ENCODE data around the gene GLS.

DNA sequence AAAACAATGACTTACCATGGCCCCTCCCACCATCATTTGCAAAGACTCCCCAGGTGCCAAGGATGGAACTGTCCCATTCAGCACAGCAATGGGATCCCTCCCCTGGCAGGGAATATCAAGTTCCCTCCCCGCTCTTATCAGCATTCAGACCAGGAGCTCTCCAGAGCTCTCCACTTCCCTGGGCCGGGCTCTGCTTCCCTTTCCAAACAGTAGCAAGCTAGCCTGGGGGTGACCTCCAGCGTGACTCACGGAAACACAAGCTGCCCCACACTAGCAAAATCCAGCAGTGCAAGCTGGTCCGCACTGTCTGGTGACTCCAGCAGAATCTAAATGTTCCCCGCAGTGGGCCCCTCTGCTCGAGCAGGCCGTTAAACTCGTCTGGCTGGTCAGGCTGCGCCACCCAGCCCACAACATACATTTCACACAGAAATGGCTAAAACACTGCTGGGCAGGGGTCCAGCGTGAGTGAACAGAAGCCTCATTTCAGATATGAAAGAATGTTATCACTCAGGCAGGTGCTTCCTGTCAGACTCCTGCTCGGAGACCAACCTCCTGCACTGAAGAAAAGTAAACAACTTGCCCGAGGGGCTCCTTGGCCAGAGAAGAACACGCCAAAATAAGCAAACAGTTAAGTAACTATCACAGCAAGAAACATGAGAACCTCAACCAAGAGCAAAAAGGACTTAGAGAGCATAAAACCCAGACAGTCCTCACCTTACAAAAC, 99.4 kb downstream of the GLS start:
- no peak for TF ChIP-seq NR1H2 (CRISPR knock-in tag; IDR thresholded peaks at IDR 0.05; ENCODE audit: borderline replicate concordance, low read depth)
- no peak for TF ChIP-seq MAZ (IDR thresholded peaks at IDR 0.05; ENCODE audit: borderline replicate concordance, low read depth, low read length)
- TF ChIP-seq MAZ (CRISPR knock-in tag; IDR thresholded peaks at IDR 0.05; ENCODE audit: low read depth) = no peak
- TF ChIP-seq TAF1 (CRISPR knock-in tag; IDR thresholded peaks at IDR 0.05) = no peak
- TF ChIP-seq BCL3 (CRISPR knock-in tag; IDR thresholded peaks at IDR 0.05) = no peak
- TF ChIP-seq, protein P1, sequence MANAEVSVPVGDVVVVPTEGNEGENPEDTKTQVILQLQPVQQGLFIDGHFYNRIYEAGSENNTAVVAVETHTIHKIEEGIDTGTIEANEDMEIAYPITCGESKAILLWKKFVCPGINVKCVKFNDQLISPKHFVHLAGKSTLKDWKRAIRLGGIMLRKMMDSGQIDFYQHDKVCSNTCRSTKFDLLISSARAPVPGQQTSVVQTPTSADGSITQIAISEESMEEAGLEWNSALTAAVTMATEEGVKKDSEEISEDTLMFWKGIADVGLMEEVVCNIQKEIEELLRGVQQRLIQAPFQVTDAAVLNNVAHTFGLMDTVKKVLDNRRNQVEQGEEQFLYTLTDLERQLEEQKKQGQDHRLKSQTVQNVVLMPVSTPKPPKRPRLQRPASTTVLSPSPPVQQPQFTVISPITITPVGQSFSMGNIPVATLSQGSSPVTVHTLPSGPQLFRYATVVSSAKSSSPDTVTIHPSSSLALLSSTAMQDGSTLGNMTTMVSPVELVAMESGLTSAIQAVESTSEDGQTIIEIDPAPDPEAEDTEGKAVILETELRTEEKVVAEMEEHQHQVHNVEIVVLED (CRISPR knock-in tag; IDR thresholded peaks at IDR 0.05; ENCODE audit: borderline replicate concordance) = no peak
- TF ChIP-seq, protein P2, sequence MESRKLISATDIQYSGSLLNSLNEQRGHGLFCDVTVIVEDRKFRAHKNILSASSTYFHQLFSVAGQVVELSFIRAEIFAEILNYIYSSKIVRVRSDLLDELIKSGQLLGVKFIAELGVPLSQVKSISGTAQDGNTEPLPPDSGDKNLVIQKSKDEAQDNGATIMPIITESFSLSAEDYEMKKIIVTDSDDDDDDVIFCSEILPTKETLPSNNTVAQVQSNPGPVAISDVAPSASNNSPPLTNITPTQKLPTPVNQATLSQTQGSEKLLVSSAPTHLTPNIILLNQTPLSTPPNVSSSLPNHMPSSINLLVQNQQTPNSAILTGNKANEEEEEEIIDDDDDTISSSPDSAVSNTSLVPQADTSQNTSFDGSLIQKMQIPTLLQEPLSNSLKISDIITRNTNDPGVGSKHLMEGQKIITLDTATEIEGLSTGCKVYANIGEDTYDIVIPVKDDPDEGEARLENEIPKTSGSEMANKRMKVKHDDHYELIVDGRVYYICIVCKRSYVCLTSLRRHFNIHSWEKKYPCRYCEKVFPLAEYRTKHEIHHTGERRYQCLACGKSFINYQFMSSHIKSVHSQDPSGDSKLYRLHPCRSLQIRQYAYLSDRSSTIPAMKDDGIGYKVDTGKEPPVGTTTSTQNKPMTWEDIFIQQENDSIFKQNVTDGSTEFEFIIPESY (CRISPR knock-in tag; IDR thresholded peaks at IDR 0.05) = no peak
- TF ChIP-seq PATZ1 (CRISPR knock-in tag; IDR thresholded peaks at IDR 0.05) = no peak
- TF ChIP-seq THAP11 (CRISPR knock-in tag; IDR thresholded peaks at IDR 0.05) = no peak
- TF ChIP-seq FOXP1 (IDR thresholded peaks at IDR 0.05) = no peak
- TF ChIP-seq FOXP1 (CRISPR knock-in tag; IDR thresholded peaks at IDR 0.05) = no peak
- no peak for TF ChIP-seq CBFB (CRISPR knock-in tag; IDR thresholded peaks at IDR 0.05)
- no peak for TF ChIP-seq ARID3A (IDR thresholded peaks at IDR 0.05; ENCODE audit: low read depth, low read length)

Data from HepG2 (cell line).